ENCODE results near the gene SLC25A22.

- TF ChIP-seq CTCF (IDR thresholded peaks at IDR 0.05) = no peak
- TF ChIP-seq EP300 (IDR thresholded peaks at IDR 0.05) = no peak
- TF ChIP-seq POLR2A (IDR thresholded peaks at IDR 0.05) = no peak
Measured at GRCh38 chr11:772429-773390, 25.4 kb downstream of the SLC25A22 start.
